GM18498 (cell line): ENCODE results near the gene FBXW9.
"Not testable (repeated sequence)": the region's sequence is repeated elsewhere in the genome, so short reads cannot be mapped to it uniquely, and the experiment has no call there.

Source experiments
- ATAC-seq: cut with Tn5 transposase; IDR thresholded peaks from one replicate; pipeline ENCODE4 v1.9.1; 2021; ENCODE audit warnings: mild to moderate bottlenecking, moderate library complexity; ENCODE audit not compliant: unreplicated experiment

The FBXW9 gene

GRCh38 chr19:12696366-12697335 is at the start of gene FBXW9:
Gene FBXW9 (minus strand): TSS chr19:12696631. CDS start chr19:12696581, 50 bp downstream.
- peak; percentile 75 for ATAC-seq

GRCh38 chr19:12745166-12745897 is 48.9 kb upstream of the FBXW9 start:
- no peak for ATAC-seq

GRCh38 chr19:12737835-12738351 is 41.5 kb upstream of the FBXW9 start:
- no peak for ATAC-seq

- ATAC-seq = peak; percentile 77
Measured at GRCh38 chr19:12736995-12737834, 40.8 kb upstream of the FBXW9 start, which contains the start of gene GET3. Gene GET3 (plus strand): TSS chr19:12737497. CDS start chr19:12737506, 9 bp downstream.

GRCh38 chr19:12733369-12734214 is 37.2 kb upstream of the FBXW9 start:
- no peak for ATAC-seq

GRCh38 chr19:12731337-12731736 is 34.9 kb upstream of the FBXW9 start:
- no peak for ATAC-seq

GRCh38 chr19:12730064-12730463 is 33.6 kb upstream of the FBXW9 start:
- no peak for ATAC-seq

- no peak for ATAC-seq
Measured at GRCh38 chr19:12727745-12728433, 31.5 kb upstream of the FBXW9 start.

GRCh38 chr19:12726988-12727316 is 30.5 kb upstream of the FBXW9 start:
- ATAC-seq = no peak

GRCh38 chr19:12725612-12726011 is 29.2 kb upstream of the FBXW9 start:
- ATAC-seq = not testable (repeated sequence)

GRCh38 chr19:12723641-12724426 is 27.4 kb upstream of the FBXW9 start, which contains the start of gene TNPO2:
Gene TNPO2 (minus strand): TSS chr19:12723932. CDS start chr19:12720977, 2,955 bp downstream.
- ATAC-seq = no peak

GRCh38 chr19:12723381-12723640 is 26.9 kb upstream of the FBXW9 start:
- no peak for ATAC-seq

GRCh38 chr19:12722566-12723380 is 26.3 kb upstream of the FBXW9 start:
- ATAC-seq = peak; percentile 76

- ATAC-seq = peak; percentile 25
Measured at GRCh38 chr19:12721656-12722565, 25.5 kb upstream of the FBXW9 start.

- no peak for ATAC-seq
Measured at GRCh38 chr19:12720851-12721655, 24.6 kb upstream of the FBXW9 start.

GRCh38 chr19:12720296-12720695 is 23.9 kb upstream of the FBXW9 start:
- ATAC-seq = no peak
